HEK293 (cell line): ENCODE data around the gene CDC37.

Experiments
- ATF2 ChIP-seq: fragments of 450-650 bp; formaldehyde crosslinking; IDR thresholded peaks from 2 replicates; pipeline ENCODE4 v1.5.1; 2016; ENCODE audit warnings: missing biosample characterization, missing genetic modification characterization, low read depth
- FEZF1 ChIP-seq: fragments of 450-650 bp; formaldehyde crosslinking; IDR thresholded peaks from 2 replicates; pipeline ENCODE4 v1.5.1; 2016; ENCODE audit warnings: missing biosample characterization, missing genetic modification characterization
- PRDM10 ChIP-seq: fragments of 450-650 bp; formaldehyde crosslinking; IDR thresholded peaks from 2 replicates; pipeline ENCODE4 v1.5.1; 2016; ENCODE audit warnings: missing biosample characterization, missing genetic modification characterization
- PRDM4 ChIP-seq: fragments of 450-650 bp; formaldehyde crosslinking; IDR thresholded peaks from 2 replicates; pipeline ENCODE4 v1.5.1; 2017; ENCODE audit warnings: missing biosample characterization, missing genetic modification characterization
- RBAK ChIP-seq: fragments of 450-650 bp; formaldehyde crosslinking; IDR thresholded peaks from 2 replicates; pipeline ENCODE4 v1.5.1; 2016; ENCODE audit warnings: missing biosample characterization, missing genetic modification characterization
- SCRT2 ChIP-seq: fragments of 450-650 bp; formaldehyde crosslinking; IDR thresholded peaks from 2 replicates; pipeline ENCODE4 v1.5.1; 2016; ENCODE audit warnings: missing biosample characterization, missing genetic modification characterization
- YY1 ChIP-seq: fragments of 450-650 bp; formaldehyde crosslinking; IDR thresholded peaks from 2 replicates; pipeline ENCODE4 v1.5.1; 2018; ENCODE audit warnings: missing biosample characterization, missing genetic modification characterization
- ZBTB10 ChIP-seq: fragments of 450-650 bp; formaldehyde crosslinking; IDR thresholded peaks from 2 replicates; pipeline ENCODE4 v1.5.1; 2016; ENCODE audit warnings: missing biosample characterization, missing genetic modification characterization
- ZNF18 ChIP-seq: fragments of 450-650 bp; formaldehyde crosslinking; IDR thresholded peaks from 2 replicates; pipeline ENCODE4 v1.5.1; 2016; ENCODE audit warnings: missing biosample characterization, missing genetic modification characterization
- ZNF266 ChIP-seq: fragments of 450-650 bp; formaldehyde crosslinking; IDR thresholded peaks from 2 replicates; pipeline ENCODE4 v1.5.1; 2016; ENCODE audit warnings: missing biosample characterization, missing genetic modification characterization, low read depth
- ZNF274 ChIP-seq, 2 experiments: fragments of 200-500 bp in 1 of 2; fragments of 450-650 bp in 1 of 2; sonication (Bioruptor generic) in 1 of 2; formaldehyde crosslinking in 1 of 2; IDR thresholded peaks; 2 replicates each; pipeline versions ENCODE4 v1.5.1 to v1.6.1; 2014 to 2016; ENCODE audit warnings: borderline replicate concordance in 1 of 2, inconsistent platforms in 1 of 2, low read length in 1 of 2, missing biosample characterization in 1 of 2, missing genetic modification characterization in 1 of 2
- ZNF518A ChIP-seq: fragments of 450-650 bp; formaldehyde crosslinking; conservative IDR thresholded peaks from 2 replicates; pipeline ENCODE4 v1.5.1; 2016; ENCODE audit warnings: low read depth, missing biosample characterization, missing genetic modification characterization
- ZNF548 ChIP-seq: fragments of 450-650 bp; formaldehyde crosslinking; IDR thresholded peaks from 2 replicates; pipeline ENCODE4 v1.5.1; 2016; ENCODE audit warnings: missing biosample characterization, missing genetic modification characterization
- ZNF571 ChIP-seq: fragments of 450-650 bp; formaldehyde crosslinking; IDR thresholded peaks from 2 replicates; pipeline ENCODE4 v1.5.0; 2017; ENCODE audit warnings: missing biosample characterization, missing genetic modification characterization
- ZNF623 ChIP-seq: fragments of 450-650 bp; formaldehyde crosslinking; IDR thresholded peaks from 2 replicates; pipeline ENCODE4 v1.5.1; 2016; ENCODE audit warnings: missing biosample characterization, missing genetic modification characterization
- ZNF639 ChIP-seq: fragments of 450-650 bp; formaldehyde crosslinking; IDR thresholded peaks from 2 replicates; pipeline ENCODE4 v1.5.1; 2016; ENCODE audit warnings: missing biosample characterization, missing genetic modification characterization
- ZNF776 ChIP-seq: fragments of 450-650 bp; formaldehyde crosslinking; IDR thresholded peaks from 2 replicates; pipeline ENCODE4 v1.5.0; 2017; ENCODE audit warnings: missing biosample characterization, missing genetic modification characterization, borderline replicate concordance

The CDC37 gene

GRCh38 chr19:10419646-10420443 is 16.5 kb upstream of the CDC37 start (continued):
- TF ChIP-seq ZNF571 (tag by site-specific recombination) (no peak), ZNF518A (tag by site-specific recombination) (no peak), ZNF776 (tag by site-specific recombination) (no peak; the same call in 1 of the 2 replicates), ZNF18 (no peak; the same call in 1 of the 2 replicates), RBAK (tag by site-specific recombination) (no peak), PRDM10 (tag by site-specific recombination) (peak; percentile 80), ZNF274 (IDR thresholded peaks at IDR 0.05; ENCODE audit: low read length) (no peak), ZNF274 (tag by site-specific recombination; IDR thresholded peaks at IDR 0.05; ENCODE audit: borderline replicate concordance) (no peak), ZNF639 (tag by site-specific recombination) (peak; percentile 48), PRDM4 (tag by site-specific recombination) (peak; percentile 68), ZNF266 (tag by site-specific recombination) (no peak), YY1 (tag by site-specific recombination) (peak; percentile 82; the same call in 1 of the 2 replicates), SCRT2 (tag by site-specific recombination) (no peak), ZNF623 (peak; percentile 26; the same call in 1 of the 2 replicates), ZNF548 (no peak), ATF2 (tag by site-specific recombination) (no peak), FEZF1 (tag by site-specific recombination) (no peak), ZBTB10 (tag by site-specific recombination) (peak; percentile 90)
